ENCODE measurements around the gene PPP2R2D.
A peak's percentile ranks its signal among the peaks of the same experiment; 100 is the strongest.

PPP2R2D gene

GRCh38 chr10:131862548-131862947, 38.3 kb upstream of the PPP2R2D start:
- DNase-seq = peak in 1 of 2 donors; percentile 58
- H3K36me3 ChIP-seq = no peaks in the 10 kb centered on the region
- no peak for TF ChIP-seq CTCF (IDR thresholded peaks at IDR 0.05)
- H3K4me3 ChIP-seq = no peak overlapping the region
- H3K4me1 ChIP-seq = no peaks in the 10 kb centered on the region
- H3K9me3 ChIP-seq = no peaks in the 10 kb centered on the region
- peaks cover 0 to 30% of the 10 kb centered on the region in 2 donors for H3K27me3 ChIP-seq
- no peak overlapping the region for H3K27ac ChIP-seq
- intact Hi-C loops (cut with DNase I; ENCODE audit: low total_unique reads) = no loop called here

- no peaks in the 10 kb centered on the region for H3K36me3 ChIP-seq
- H3K4me3 ChIP-seq = no peak overlapping the region
- DNase-seq = peak in 1 of 2 donors; percentile 11
- no peaks in the 10 kb centered on the region for H3K4me1 ChIP-seq
- TF ChIP-seq CTCF (IDR thresholded peaks at IDR 0.05) = no peak
- intact Hi-C loops (cut with DNase I; ENCODE audit: low total_unique reads) = no loop called here
- no peak overlapping the region for H3K27ac ChIP-seq
- H3K9me3 ChIP-seq = no peaks in the 10 kb centered on the region
- H3K27me3 ChIP-seq = peaks cover 0 to 17% of the 10 kb centered on the region in 2 donors
These were observed 35.4 kb upstream of the PPP2R2D start for GRCh38 chr10:131865223-131865917.

- DNase-seq = no peak
- intact Hi-C loops (cut with DNase I; ENCODE audit: low total_unique reads) = no loop called here
- H3K36me3 ChIP-seq = no peaks in the 10 kb centered on the region
- TF ChIP-seq CTCF (IDR thresholded peaks at IDR 0.05) = no peak
- H3K27me3 ChIP-seq = peaks cover 0 to 15% of the 10 kb centered on the region in 2 donors
- H3K9me3 ChIP-seq = no peaks in the 10 kb centered on the region
- H3K4me3 ChIP-seq = no peak overlapping the region
- H3K4me1 ChIP-seq = no peaks in the 10 kb centered on the region
- no peak overlapping the region for H3K27ac ChIP-seq
These were observed 34.1 kb upstream of the PPP2R2D start for GRCh38 chr10:131866673-131867072.

GRCh38 chr10:131868436-131868835, 32.4 kb upstream of the PPP2R2D start:
- no peak for TF ChIP-seq CTCF (IDR thresholded peaks at IDR 0.05)
- H3K27me3 ChIP-seq = peaks cover 0 to 29% of the 10 kb centered on the region in 2 donors

GRCh38 chr10:131869344-131869743, 31.5 kb upstream of the PPP2R2D start:
- no peaks in the 10 kb centered on the region for H3K4me1 ChIP-seq
- H3K36me3 ChIP-seq = no peaks in the 10 kb centered on the region
- DNase-seq = no peak
- intact Hi-C loops (cut with DNase I; ENCODE audit: low total_unique reads) = no loop called here
- H3K9me3 ChIP-seq = no peaks in the 10 kb centered on the region
- no peak overlapping the region for H3K27ac ChIP-seq
- no peak overlapping the region for H3K4me3 ChIP-seq
- peaks cover 0 to 37% of the 10 kb centered on the region in 2 donors for H3K27me3 ChIP-seq
- TF ChIP-seq CTCF (IDR thresholded peaks at IDR 0.05) = no peak

More at GRCh38 chr10:131868436-131868835, 32.4 kb upstream of the PPP2R2D start:
- Histone ChIP-seq H3K4me1 (no peaks in the 10 kb centered on the region), H3K36me3 (no peaks in the 10 kb centered on the region), H3K4me3 (no peak overlapping the region), H3K27ac (no peak overlapping the region), H3K9me3 (no peaks in the 10 kb centered on the region)
- intact Hi-C loops (cut with DNase I; ENCODE audit: low total_unique reads) = no loop called here
- DNase-seq = peak in 1 of 2 donors; percentile 0

Measured in tibial artery (tissue), 4 donors.